Measurements from ENCODE around the gene CPAMD8. TPM values are rescaled to one million over a fixed set of nuclear protein-coding genes. Genes with fewer than 3 reads are reported as not detected.
"Not testable (repeated sequence)": the region's sequence is repeated elsewhere in the genome, so short reads cannot be mapped to it uniquely, and the experiment has no call there.

Gene CPAMD8
- total RNA-seq, 5 donors from 2014 or later (not counting 1 experiment from before 2014, with no cell fraction given) = 2.1 to 6.2 (median 2.9) TPM

DNA sequence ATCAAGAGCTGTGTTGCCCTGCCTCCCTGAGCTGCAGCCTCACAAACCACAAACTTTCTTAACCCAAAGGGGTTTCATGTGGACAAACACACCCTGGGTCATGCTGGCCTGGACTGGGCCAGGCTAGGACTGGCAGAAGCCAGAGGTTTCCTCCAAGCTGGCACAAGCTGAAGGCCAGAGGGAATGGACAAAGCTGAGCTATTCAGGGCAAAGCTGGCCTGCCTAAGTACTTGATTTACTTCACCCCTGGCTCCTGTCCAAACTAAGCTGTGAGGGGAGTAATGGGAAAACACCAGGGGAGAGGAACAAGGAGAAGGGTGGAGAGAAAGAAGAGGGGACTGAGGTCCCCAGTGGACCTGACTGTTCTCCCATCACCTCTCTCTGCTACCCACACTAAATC lies 6.2 kb downstream of the CPAMD8 start:
- Histone ChIP-seq H3K4me1 (ENCODE audit: control insufficient read depth in 1 of 2, extremely low read depth in 1 of 2, insufficient read depth in 2 of 2, low read length in 2 of 2) (no peaks in the 10 kb centered on the region), H3K36me3 (ENCODE audit: control insufficient read depth in 2 of 2, extremely low read depth in 1 of 2, insufficient read depth in 1 of 2, low read length in 1 of 2) (no peaks in the 10 kb centered on the region), H3K27ac (ENCODE audit: low read length) (no peak overlapping the region), H3K4me3 (ENCODE audit: control insufficient read depth in 1 of 2, extremely low read depth in 1 of 2, low read length in 1 of 2) (no peak overlapping the region), H3K27me3 (replicated peaks in 1 of 2; ENCODE audit: control insufficient read depth in 2 of 2, extremely low read depth in 1 of 2, insufficient read depth in 2 of 2, low read length in 1 of 2) (peaks cover 0 to 32% of the 10 kb centered on the region in 2 experiments), H3K9me3 (no peaks in the 10 kb centered on the region)
- peaks cover 4 to 19% (median 17%) of the 10 kb centered on the region in 3 donors for H3K9me3 Mint-ChIP-seq
- H3K4me3 Mint-ChIP-seq = no peak overlapping the region
- H3K27ac Mint-ChIP-seq = no peak overlapping the region
- H3K27me3 Mint-ChIP-seq = peaks cover 14 to 25% of the 10 kb centered on the region in 2 donors
- no peaks in the 10 kb centered on the region for H3K4me1 Mint-ChIP-seq
- DNase-seq (no peak), ATAC-seq (replicated peaks in 1 of 4) (no peak)
- ChIA-PET CTCF (interaction anchor here in 1 of 2 donors (0.6 kb wide), 1 partner anchor 286 kb away, joined by 7 read pairs; no protein-coding TSS in a partner anchor), POLR2A (no interaction called here)
- H3K36me3 Mint-ChIP-seq = peaks cover 13% of the 10 kb centered on the region

DNA sequence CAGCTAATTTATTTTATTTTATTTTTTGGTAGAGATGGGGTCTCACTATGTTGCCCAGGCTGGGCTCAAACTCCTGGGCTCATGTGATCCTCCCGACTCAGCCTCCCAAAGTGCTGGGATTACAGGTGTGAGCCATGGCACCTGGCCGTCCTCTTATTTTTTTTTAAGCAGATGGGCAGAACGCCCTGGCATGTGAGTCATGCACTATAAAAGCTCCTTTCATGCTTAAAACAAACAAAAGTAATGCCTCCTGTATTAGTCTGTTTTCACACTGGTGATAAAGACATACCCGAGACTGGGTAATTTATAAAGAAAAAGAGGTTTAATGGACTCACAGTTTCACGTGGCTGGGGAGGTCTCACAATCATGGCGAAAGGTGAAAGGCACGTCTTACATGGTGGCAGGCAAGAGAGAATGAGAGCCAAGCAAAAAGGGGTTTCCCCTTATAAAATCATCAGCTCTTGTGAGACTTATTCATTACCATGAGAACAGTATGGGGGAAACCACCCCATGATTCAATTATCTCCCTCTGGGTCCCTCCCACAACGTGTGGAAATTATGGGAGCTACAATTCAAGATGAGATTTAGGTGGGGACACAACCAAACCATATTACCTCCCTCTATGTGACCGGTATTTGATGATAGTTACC lies 12.3 kb downstream of the CPAMD8 start:
- H3K9me3 ChIP-seq; H3K27ac Mint-ChIP-seq; POLR2A ChIA-PET; H3K9me3 Mint-ChIP-seq; H3K4me3 ChIP-seq (ENCODE audit: control insufficient read depth in 1 of 2, extremely low read depth in 1 of 2, low read length in 1 of 2); H3K27me3 Mint-ChIP-seq; H3K4me3 Mint-ChIP-seq; H3K4me1 Mint-ChIP-seq; H3K36me3 Mint-ChIP-seq; H3K27ac ChIP-seq (ENCODE audit: low read length); H3K36me3 ChIP-seq (ENCODE audit: control insufficient read depth in 2 of 2, extremely low read depth in 1 of 2, insufficient read depth in 1 of 2, low read length in 1 of 2); H3K4me1 ChIP-seq (ENCODE audit: control insufficient read depth in 1 of 2, extremely low read depth in 1 of 2, insufficient read depth in 2 of 2, low read length in 2 of 2); CTCF ChIA-PET; ATAC-seq (replicated peaks in 1 of 4); DNase-seq: not testable (repeated sequence)
- peaks cover 0 to 21% of the 10 kb centered on the region in 2 experiments for H3K27me3 ChIP-seq (replicated peaks in 1 of 2; ENCODE audit: control insufficient read depth in 2 of 2, extremely low read depth in 1 of 2, insufficient read depth in 2 of 2, low read length in 1 of 2)
- WGBS (ENCODE audit: insufficient coverage) = 69% methylated on average over 4 of the region's 9 CpGs

DNA sequence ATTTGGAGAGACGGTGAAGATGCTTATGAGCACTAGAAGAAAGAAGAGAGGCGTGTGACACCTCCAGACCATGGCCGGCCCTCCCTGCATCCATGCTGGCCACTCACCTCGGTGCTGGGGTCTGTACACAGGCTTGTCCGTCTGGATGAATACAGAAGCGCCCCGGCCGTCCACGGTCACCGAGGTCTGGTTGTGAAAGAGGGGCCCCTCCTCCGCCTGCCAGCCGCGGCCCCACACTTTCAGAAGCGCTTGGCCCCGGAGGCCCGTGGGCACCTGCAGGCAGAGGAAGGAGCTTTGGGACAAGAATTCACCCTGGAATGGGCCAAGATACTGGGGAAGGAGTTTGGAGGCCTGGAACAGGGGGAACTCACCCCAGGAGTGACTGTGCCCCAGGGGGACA lies 15.1 kb downstream of the CPAMD8 start:
- Histone ChIP-seq H3K9me3 (no peaks in the 10 kb centered on the region), H3K4me3 (ENCODE audit: control insufficient read depth in 1 of 2, extremely low read depth in 1 of 2, low read length in 1 of 2) (no peak overlapping the region), H3K27ac (ENCODE audit: low read length) (no peak overlapping the region), H3K4me1 (ENCODE audit: control insufficient read depth in 1 of 2, extremely low read depth in 1 of 2, insufficient read depth in 2 of 2, low read length in 2 of 2) (no peaks in the 10 kb centered on the region), H3K36me3 (ENCODE audit: control insufficient read depth in 2 of 2, extremely low read depth in 1 of 2, insufficient read depth in 1 of 2, low read length in 1 of 2) (no peaks in the 10 kb centered on the region), H3K27me3 (replicated peaks in 1 of 2; ENCODE audit: control insufficient read depth in 2 of 2, extremely low read depth in 1 of 2, insufficient read depth in 2 of 2, low read length in 1 of 2) (peaks cover 0 to 20% of the 10 kb centered on the region in 2 experiments)
- Mint-ChIP-seq H3K9me3 (peaks cover 0 to 2% (median 0%) of the 10 kb centered on the region in 3 donors), H3K27me3 (no peaks in the 10 kb centered on the region), H3K4me3 (no peak overlapping the region), H3K36me3 (no peaks in the 10 kb centered on the region), H3K27ac (no peak overlapping the region), H3K4me1 (no peaks in the 10 kb centered on the region)
- DNase-seq (no peak), ATAC-seq (replicated peaks in 1 of 4) (no peak)
- ChIA-PET POLR2A (no interaction called here), CTCF (no interaction called here)
- 80% methylated on average over 2 of the region's 16 CpGs for WGBS (ENCODE audit: insufficient coverage)

DNA sequence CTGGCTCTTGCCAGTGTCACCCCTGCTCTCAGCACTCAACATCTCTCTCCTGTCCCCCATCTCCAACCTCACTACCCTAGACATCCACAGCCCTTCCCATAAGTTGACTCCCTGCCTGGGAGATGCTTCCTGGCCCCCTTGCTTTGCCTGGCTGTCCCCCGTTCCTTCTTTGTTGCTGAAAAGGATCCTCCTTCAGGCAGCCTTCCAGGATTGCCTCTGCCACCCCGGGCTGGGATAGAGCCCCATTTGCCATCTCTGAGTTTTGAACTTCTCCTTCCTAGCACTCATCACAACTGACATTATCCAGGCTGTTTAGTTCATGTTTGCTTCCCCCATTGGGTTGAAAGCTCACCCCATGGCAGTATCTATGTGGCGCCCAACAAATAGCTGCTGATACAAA lies 20.0 kb downstream of the CPAMD8 start:
- no peaks in the 10 kb centered on the region for H3K27me3 Mint-ChIP-seq
- no peaks in the 10 kb centered on the region for H3K36me3 ChIP-seq (ENCODE audit: control insufficient read depth in 2 of 2, extremely low read depth in 1 of 2, insufficient read depth in 1 of 2, low read length in 1 of 2)
- no peaks in the 10 kb centered on the region for H3K9me3 Mint-ChIP-seq
- no peaks in the 10 kb centered on the region for H3K9me3 ChIP-seq
- H3K27me3 ChIP-seq (replicated peaks in 1 of 2; ENCODE audit: control insufficient read depth in 2 of 2, extremely low read depth in 1 of 2, insufficient read depth in 2 of 2, low read length in 1 of 2) = peaks cover 0 to 7% of the 10 kb centered on the region in 2 experiments
- H3K27ac Mint-ChIP-seq = no peak overlapping the region
- no peaks in the 10 kb centered on the region for H3K36me3 Mint-ChIP-seq
- CTCF ChIA-PET = no interaction called here
- peaks cover 7 to 19% (median 16%) of the 10 kb centered on the region in 3 donors for H3K4me1 Mint-ChIP-seq
- POLR2A ChIA-PET = no interaction called here
- H3K27ac ChIP-seq (ENCODE audit: low read length) = no peak overlapping the region
- DNase-seq = no peak
- WGBS (ENCODE audit: insufficient coverage) = 100% methylated on average over 3 of the region's 3 CpGs
- no peak for ATAC-seq (replicated peaks in 1 of 4)
- H3K4me3 ChIP-seq (ENCODE audit: control insufficient read depth in 1 of 2, extremely low read depth in 1 of 2, low read length in 1 of 2) = no peak overlapping the region
- H3K4me3 Mint-ChIP-seq = no peak overlapping the region
- H3K4me1 ChIP-seq (ENCODE audit: control insufficient read depth in 1 of 2, extremely low read depth in 1 of 2, insufficient read depth in 2 of 2, low read length in 2 of 2) = peaks cover 9 to 17% of the 10 kb centered on the region in 2 experiments

- ChIA-PET POLR2A (no interaction called here), CTCF (no interaction called here)
- no peaks in the 10 kb centered on the region for H3K9me3 ChIP-seq
- no peaks in the 10 kb centered on the region for H3K27me3 Mint-ChIP-seq
- peaks cover 16 to 33% (median 32%) of the 10 kb centered on the region in 3 donors for H3K4me1 Mint-ChIP-seq
- peaks cover 0 to 7% of the 10 kb centered on the region in 2 experiments for H3K27me3 ChIP-seq (replicated peaks in 1 of 2; ENCODE audit: control insufficient read depth in 2 of 2, extremely low read depth in 1 of 2, insufficient read depth in 2 of 2, low read length in 1 of 2)
- H3K36me3 Mint-ChIP-seq = no peaks in the 10 kb centered on the region
- 54% methylated on average over 1 of the region's 3 CpGs for WGBS (ENCODE audit: insufficient coverage)
- H3K4me1 ChIP-seq (ENCODE audit: control insufficient read depth in 1 of 2, extremely low read depth in 1 of 2, insufficient read depth in 2 of 2, low read length in 2 of 2) = peaks cover 13 to 31% of the 10 kb centered on the region in 2 experiments
- H3K9me3 Mint-ChIP-seq = no peaks in the 10 kb centered on the region
- no peak overlapping the region for H3K4me3 Mint-ChIP-seq
- no peak overlapping the region for H3K27ac Mint-ChIP-seq
- no peak overlapping the region for H3K27ac ChIP-seq (ENCODE audit: low read length)
- no peaks in the 10 kb centered on the region for H3K36me3 ChIP-seq (ENCODE audit: control insufficient read depth in 2 of 2, extremely low read depth in 1 of 2, insufficient read depth in 1 of 2, low read length in 1 of 2)
- ATAC-seq (replicated peaks in 1 of 4) (no peak), DNase-seq (no peak)
- H3K4me3 ChIP-seq (ENCODE audit: control insufficient read depth in 1 of 2, extremely low read depth in 1 of 2, low read length in 1 of 2) = no peak overlapping the region
These were observed 21.6 kb downstream of the CPAMD8 start for GRCh38 chr19:17005000-17005399.

GRCh38 chr19:17004386-17004785 lies 22.2 kb downstream of the CPAMD8 start:
- Histone ChIP-seq H3K27ac (ENCODE audit: low read length) (no peak overlapping the region), H3K27me3 (replicated peaks in 1 of 2; ENCODE audit: control insufficient read depth in 2 of 2, extremely low read depth in 1 of 2, insufficient read depth in 2 of 2, low read length in 1 of 2) (peaks cover 0 to 7% of the 10 kb centered on the region in 2 experiments), H3K4me3 (ENCODE audit: control insufficient read depth in 1 of 2, extremely low read depth in 1 of 2, low read length in 1 of 2) (no peak overlapping the region), H3K9me3 (no peaks in the 10 kb centered on the region), H3K4me1 (ENCODE audit: control insufficient read depth in 1 of 2, extremely low read depth in 1 of 2, insufficient read depth in 2 of 2, low read length in 2 of 2) (peaks cover 13 to 31% of the 10 kb centered on the region in 2 experiments), H3K36me3 (ENCODE audit: control insufficient read depth in 2 of 2, extremely low read depth in 1 of 2, insufficient read depth in 1 of 2, low read length in 1 of 2) (no peaks in the 10 kb centered on the region)
- 91% methylated on average over 9 of the region's 15 CpGs for WGBS (ENCODE audit: insufficient coverage)
- H3K4me1 Mint-ChIP-seq = peaks cover 16 to 33% (median 32%) of the 10 kb centered on the region in 3 donors
- CTCF ChIA-PET = no interaction called here
- ATAC-seq (replicated peaks in 1 of 4) (no peak), DNase-seq (no peak)
- no peak overlapping the region for H3K4me3 Mint-ChIP-seq
- H3K27ac Mint-ChIP-seq = no peak overlapping the region
- H3K9me3 Mint-ChIP-seq = no peaks in the 10 kb centered on the region
- no peaks in the 10 kb centered on the region for H3K36me3 Mint-ChIP-seq
- no peaks in the 10 kb centered on the region for H3K27me3 Mint-ChIP-seq
- POLR2A ChIA-PET = no interaction called here
